GM19438 (cell line): ENCODE data around the gene FHDC1.
A peak's percentile ranks its signal among the peaks of the same experiment; 100 is the strongest.

Experiments used
- ATAC-seq: cut with Tn5 transposase; IDR thresholded peaks from one replicate; pipeline ENCODE4 v1.9.1; 2021; ENCODE audit warnings: low read depth; ENCODE audit not compliant: unreplicated experiment

FHDC1 gene

DNA sequence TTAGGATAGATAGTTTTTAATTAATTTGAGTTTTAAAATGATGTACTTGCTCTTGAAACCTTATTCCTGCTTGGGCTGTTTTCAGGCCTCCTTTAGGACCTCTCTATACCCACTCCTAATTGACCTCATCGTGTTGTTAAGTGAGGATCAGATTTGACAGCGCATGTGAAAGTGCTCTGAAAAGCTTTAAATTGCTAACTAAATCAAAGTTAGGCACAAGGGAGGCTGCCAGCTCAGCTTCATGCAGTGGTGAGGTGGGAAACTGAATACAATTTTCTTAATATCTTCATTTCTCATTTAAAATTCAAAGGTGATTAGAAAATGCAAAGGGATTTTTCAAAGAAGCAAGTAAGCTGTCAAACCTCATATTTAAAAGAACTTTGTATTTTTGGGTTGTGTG, 20.0 kb downstream of the FHDC1 start:
- ATAC-seq: no peak

DNA sequence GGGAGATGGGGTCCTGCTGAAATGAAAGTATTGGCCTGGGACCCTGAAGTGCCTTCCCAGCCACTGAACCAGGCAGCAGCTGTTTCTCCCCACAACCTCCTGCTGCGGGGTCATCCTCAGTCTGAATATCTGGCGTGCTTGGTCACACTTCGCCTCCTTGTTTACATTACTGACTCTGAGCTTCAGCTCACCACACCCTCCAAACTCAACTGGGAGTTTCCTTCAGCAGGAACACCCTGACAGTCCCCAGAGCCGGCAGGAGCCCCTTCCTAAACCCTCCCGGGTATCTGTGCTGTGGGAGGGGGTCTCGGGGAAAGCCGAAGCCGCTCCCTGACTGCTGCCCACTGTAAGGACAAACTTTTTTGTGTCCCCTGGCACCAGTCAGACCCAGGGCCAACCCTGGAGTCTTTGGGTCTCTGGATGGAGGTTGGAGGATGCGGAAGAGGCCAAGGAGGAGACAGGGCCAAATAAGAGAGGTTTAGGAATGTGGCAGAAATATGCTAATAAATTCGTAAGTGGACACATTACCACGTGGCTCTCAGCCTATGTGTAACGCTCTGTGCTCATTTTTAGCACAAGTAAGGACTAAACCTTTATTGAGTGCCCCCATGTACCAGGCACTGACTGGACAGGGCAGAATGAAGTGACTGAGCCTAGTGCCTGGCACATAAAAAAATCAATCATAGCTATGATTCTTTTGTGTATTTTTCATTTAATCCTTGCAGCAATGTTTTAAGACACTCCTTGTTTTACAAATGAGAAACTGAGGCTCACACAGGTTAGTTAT, 20.7 kb downstream of the FHDC1 start:
- ATAC-seq: no peak

DNA sequence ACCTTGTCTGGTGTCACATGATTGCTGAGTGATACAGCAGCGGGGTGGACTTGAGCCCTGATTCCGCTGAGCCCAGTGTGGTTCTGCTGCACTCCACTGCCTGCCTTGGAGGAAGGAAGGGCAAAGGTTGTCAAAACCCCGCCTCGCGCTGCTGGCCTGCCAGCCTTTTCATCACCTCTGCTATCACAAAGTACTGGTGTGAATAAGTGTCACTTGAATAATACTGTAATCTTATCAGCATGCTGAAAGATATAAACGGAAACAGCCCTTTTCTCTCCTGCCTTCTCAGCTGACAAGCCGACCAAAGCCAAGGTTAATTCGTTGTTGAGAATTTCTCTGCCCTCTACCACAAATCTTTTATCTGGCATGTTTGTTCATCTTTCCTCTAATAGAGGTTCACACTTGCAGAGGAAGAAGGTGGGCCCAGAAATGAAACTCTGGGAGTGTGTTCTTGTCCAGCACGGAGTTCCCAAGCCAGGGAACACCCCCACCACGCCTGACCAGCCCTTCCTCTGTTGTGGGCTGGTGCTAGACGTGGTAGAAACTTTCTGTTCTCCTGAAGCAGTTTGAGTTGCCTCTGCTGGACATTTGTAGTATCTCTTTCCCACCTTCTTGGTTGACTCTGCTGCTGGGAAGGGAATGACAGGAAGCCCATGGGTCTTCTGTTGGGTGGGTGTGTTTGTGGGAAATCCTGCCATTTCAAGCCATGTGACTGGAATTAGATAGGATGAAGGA, 21.5 kb downstream of the FHDC1 start:
- ATAC-seq: no peak

DNA sequence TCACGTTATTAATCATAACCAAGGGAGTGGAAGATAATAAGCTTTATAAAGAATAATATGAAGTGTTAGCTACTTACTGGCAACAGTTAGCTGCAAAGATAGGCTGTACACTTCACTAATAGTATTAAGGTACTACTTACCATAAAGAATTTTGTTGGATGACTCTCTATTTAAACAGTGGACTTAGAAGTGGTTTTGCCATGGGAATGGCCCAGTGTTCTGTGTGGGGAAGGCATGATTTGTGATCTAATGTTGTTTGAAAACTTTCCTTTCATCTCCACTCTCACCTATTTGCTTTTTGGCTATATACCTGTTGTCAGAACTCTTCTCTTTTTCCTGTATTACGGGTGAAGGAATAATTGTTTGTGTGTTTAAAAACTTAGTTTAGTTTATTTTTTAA, 23.0 kb downstream of the FHDC1 start:
- ATAC-seq: no peak

DNA sequence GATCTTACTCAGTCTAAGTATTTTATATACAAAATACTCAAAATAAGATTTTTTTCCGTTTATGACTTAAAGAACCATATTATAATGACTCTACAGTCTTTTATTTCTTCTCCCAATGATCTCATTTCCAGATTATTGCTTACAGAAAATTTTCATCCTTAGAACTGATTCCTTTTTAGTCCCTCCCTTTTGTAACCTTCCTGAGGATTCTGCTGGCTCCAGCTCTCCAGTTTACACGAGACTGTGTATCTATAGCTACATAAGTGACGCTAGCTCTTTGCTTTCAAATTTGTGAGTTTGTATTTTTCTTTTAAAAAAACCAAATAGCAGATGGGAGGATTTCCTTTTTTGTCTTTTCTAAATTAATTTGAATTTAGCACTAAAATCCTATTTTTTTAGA, 24.0 kb downstream of the FHDC1 start:
- no peak for ATAC-seq

DNA sequence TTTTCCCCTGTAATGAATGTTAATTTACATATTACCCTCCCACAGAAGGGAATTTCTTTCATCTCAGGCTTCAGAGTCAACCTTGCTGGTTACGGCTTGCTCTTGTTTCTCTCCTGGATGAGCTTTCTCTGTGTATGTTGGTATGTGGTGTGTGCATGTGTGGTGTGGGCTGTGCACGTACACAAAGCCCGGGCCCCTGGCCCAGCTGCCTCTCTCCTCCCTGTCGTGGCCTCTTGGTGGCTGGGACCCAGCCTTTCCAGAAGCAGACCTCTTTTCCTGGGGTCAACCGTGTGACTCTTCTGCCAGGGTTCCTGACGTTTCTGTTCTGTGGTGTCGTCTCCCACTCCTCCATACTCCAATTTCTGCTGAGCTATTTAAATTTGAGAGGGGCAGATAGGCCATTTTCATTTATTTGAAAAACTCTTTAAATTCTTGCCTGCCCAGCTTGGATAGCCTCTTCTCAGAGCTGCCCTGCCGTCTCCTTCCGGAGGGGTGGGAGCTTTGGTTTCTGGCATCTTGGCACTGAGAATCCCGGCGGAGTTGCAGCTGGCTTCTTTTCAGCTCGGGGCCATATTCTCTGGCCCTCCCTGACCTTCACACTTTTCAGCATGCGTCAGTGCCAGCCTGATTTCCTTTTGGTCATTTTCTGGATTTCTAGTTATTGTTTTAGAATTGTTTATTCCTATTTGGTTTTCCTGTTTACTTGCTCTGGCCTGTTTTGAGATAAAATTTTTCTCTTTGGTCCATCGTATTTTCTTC, 25.1 kb downstream of the FHDC1 start:
- ATAC-seq: no peak

DNA sequence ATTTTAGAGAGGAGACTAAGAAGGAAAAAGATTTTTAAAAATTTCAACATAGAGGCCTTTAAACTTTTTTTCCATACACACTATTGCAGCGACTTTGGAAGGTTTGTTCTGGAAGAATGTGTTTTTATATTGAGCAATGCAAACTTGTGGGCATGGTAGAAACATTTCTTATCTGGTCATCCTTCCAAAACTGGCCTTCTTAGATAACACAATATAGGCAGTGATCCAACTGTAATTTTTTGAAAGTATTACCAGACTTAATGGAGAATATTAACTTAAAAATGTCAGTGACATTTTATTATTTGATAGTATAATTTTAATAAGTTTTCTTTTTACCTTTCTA, 25.6 kb downstream of the FHDC1 start:
- no peak for ATAC-seq

DNA sequence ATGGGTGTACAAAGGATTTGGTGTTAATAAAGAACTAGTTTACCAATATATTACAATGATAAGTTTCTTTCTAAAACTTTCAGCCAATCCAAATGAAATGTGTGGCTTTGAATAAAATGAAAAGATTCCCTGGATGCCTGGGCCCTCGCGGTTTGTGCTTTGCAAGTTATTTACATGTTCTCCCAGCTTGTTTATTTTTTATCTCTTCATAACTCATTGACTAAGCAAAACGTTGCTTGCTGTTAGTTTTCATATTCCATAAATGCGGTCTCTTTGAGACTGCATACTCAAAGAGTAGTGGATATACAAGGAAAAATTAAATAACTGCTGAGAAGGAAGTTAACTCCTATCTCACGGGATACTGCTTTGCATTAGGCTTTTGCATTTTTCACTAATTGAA, 26.0 kb downstream of the FHDC1 start:
- no peak for ATAC-seq

DNA sequence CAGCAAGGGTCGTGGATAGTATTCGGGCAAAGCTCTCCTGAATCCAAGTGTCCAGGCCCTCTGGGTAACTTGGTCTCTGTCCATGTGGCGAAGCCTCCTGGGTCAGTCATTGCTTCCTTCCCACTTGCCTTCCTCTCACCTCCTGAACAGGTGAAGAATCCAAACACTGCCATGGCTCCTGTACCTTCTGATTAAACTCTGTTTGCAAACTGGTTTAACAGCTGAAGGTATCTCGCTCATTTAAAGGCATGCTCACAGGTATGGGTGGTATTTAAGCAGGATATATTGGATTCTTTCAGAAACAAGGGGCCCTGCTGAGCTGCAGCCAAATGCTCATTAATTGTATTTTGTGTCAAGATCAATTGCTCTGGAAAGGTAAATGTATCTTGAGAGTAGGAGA, 28.2 kb downstream of the FHDC1 start:
- no peak for ATAC-seq

DNA sequence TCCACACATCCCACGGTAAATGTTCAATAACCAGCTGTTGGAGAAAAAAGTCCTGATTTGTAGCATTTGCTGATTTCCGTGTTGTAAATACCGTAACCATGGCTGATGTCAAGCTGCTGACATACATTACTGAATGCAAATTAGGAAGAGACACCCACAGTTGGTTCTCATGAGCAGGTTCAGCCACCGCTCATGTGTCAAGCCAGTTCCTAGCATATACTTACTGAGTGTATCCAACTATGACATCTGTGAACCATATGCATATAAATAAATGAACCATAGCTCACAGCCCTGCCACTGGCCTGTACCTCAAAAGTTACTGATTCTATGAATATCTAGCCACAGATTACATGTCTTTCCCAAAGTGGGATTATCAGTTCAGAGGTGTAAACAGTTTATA, 29.5 kb downstream of the FHDC1 start:
- ATAC-seq: peak; percentile 60

DNA sequence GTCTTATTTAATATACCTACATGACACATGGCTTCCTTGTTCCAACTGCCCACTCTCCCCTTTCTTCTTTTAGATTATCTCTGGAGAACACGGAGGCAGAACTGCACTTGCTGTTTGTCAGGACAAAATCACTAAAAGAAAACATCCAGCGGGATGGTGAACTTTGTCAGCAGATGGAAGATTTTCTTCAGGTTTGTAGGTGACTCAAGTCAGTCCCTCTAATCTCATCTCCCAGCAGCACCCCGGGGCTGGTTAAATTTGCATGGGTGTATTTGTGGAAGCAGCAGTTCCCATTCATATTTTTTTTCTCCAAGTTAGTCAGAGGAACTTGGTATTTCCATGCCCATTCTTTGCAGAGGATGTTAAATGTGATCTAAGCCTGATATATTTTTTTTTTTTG, 31.8 kb downstream of the FHDC1 start:
- no peak for ATAC-seq

DNA sequence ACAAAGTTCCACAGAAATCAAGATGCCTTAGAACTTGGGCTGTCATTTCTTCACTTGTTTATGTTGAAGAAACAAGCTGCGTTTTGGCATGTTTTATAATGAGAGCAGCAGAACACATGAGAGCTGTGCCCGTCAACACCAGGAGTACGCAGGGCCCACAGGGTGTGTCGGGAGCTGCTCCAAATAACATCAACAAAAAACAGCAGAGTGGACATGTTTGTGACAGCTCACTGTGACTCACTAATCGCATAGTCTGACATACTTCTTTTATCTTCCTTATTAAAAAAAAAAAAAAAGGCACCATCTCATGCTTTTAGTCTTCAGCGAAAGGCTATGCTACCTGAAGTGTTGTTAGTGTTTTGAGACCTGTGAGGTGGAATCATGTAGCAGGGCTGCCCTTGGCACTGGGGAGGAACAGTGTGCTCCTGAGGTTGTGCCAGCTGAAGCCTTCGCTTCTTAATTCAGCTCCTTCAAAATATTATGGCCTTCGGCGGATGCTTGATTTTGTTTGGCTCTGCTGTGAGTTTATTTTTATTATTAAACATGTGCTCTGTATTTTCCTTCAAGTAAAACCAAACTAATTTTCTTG, 32.8 kb downstream of the FHDC1 start:
- no peak for ATAC-seq

DNA sequence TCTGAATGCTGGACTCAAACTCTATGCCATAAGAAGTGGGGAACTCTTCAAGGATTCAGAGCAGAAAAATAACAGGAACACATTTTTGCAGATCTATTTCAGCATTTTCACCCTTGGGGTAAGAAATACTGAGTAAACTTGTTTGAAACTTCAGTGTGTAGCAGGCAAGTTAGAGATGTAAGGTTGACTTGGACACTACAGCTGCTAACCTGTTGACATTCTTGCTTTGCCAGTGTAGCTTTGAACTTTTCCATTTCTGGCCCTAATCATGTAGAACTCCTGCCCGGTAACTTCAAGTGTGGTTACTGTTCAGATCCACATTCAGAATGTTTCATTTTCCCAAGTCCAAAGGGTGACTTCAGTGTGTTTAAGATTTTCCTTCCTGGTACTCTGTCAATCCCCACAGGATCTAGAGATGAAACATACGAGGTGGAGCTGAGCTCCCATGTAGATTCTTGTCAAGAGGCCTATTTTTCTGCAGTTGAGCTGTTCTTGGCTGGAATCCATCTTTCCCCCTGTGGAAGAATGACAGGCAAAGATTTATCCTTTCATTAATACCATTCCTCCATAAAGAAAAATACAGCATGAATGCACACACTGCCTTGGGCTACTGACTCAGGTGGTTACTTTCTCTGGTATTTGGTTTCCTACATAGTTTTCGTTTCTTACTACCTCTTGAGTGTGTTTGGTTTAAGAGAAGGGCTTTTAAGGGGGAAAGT, 34.1 kb downstream of the FHDC1 start:
- ATAC-seq: no peak

DNA sequence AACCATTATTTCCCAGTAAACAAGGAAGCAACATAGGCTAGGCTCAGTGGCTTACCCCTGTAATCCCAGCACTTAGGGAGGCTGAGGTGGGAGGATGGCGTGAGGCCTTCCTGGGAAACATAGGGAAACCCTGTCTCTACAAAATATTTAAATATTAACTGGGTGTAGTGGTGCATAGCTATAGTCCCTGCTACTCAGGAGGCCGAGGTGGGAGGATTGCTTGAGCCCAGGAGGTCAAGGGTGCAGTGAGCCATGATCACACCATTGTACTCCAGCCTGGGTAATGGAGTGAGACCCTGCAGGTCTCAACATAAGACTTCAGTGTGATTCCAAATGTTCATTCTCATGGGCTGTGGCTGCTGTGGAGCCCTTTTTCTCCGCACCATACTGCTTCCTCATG, 34.9 kb downstream of the FHDC1 start:
- no peak for ATAC-seq

DNA sequence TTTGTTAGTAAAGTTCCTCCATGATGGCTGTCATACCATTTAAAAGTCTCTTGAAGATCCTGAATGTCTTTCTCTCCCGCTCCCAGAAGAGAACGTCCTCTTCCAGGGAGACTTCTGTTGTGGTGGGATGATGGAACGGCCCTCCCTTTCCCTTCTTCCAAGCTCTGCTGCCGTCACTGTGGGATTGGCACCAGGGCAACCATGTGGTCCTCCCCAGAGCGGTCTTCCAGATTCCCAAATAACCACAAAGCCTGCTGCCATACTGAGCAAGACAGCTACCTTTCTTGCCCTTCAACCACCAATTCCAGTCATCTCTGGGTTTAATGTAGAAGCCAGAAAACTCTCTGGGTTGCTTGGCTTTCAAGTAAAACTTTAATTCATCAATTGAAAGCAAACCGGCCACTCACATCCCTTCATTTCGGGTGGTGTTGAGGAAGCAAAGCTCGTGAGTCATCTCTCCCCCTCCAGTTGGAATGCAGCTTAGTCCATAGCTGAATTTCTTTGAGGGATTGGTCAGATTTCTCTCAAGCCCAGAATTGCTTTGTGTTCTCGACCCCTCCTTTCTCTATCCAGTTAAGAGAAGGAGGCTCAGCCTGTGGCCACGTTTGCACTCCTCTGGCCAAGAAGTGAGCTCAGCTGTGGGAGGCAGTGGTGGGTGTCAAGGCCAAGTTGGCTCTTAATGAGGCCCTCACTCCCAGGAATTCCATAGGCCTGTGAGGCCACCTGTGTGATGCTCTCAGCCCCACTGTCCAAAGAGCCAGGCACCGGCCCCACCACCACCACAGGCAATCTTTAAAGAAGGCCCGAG, 36.9 kb downstream of the FHDC1 start:
- ATAC-seq: no peak

DNA sequence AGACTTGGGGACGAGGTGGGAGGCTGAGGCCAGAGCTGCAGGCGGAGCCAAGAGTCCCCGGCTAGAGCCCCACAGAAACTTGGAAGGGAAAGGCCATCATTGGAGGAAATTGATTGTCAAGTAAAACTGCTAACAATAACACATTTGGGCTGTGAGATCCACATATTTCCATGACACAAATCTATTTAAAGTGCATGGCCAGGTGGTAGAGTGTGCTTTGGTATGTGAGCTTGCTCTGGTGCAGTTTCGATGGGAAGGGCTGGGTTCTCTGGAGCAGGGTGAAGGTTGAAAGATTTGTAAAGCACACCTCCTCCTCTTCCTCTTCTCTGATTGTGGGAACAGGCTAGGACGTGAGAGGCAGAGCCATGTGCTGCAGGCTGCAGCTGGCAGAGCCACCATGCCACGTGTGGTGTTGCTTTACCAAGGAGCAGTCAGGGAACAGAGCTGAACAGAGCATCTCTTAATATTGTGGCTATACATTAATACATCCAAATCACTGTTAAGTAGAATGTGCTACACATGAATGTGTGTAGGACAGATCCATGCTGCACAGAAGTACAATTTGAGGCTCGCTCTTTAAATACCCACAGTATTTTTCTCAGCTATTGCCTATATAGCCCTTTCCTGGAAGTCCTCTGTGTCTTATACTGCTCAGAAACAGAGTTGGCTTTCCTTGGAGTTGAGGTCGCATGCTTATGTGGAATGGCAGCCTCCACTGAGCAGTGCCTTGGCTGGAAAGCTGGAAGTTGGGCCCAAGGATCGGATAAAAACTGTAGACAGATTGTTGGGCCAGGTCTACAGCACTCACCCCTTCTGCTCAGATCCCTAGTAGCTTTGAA, 37.7 kb downstream of the FHDC1 start:
- ATAC-seq: no peak

DNA sequence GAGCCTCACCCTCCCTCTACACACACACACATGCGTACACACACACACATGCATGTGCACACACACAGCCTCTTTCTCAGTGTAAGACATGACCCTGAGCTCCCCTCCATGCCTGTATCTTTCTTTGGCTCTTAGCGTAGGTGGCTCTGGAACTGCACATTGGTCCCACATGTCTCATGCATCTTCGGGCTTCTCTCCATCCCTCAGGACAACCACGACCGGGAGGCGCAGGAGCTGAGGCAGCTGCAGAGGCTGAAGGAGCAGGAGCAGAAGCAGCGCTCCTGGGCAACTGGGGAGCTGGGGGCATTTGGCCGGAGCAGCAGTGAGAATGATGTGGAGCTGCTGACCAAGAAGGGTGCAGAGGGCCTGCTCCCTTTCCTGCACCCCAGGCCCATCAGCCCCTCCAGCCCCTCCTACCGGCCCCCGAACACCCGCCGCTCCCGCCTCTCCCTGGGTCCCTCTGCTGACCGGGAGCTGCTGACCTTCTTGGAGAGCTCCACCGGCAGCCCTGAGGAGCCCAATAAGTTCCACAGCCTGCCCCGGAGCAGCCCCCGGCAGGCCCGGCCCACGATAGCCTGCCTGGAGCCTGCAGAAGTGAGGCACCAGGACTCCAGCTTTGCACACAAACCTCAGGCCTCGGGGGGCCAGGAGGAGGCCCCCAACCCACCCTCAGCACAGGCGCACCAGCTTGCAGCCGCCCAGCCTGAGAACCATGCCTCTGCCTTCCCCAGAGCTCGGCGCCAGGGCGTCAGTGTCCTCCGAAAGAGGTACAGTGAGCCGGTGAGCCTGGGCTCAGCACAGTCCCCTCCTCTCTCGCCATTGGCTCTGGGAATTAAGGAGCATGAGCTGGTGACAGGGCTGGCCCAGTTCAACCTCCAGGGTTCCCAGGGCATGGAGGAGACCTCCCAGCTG, 38.6 kb downstream of the FHDC1 start:
- ATAC-seq: no peak
